Measurements from ENCODE around the gene CBY2.

- TF ChIP-seq USF1 (IDR thresholded peaks at IDR 0.05) (no peak), TCF12 (IDR thresholded peaks at IDR 0.05; ENCODE audit: low read depth) (no peak), EP300 (IDR thresholded peaks at IDR 0.05; ENCODE audit: borderline replicate concordance) (no peak), CREB1 (IDR thresholded peaks at IDR 0.05; ENCODE audit: low read depth) (no peak), MAX (IDR thresholded peaks at IDR 0.05) (no peak), REST (IDR thresholded peaks at IDR 0.05; ENCODE audit: low read depth) (no peak), YY1 (IDR thresholded peaks at IDR 0.05; ENCODE audit: low read depth) (no peak), CEBPB (IDR thresholded peaks at IDR 0.05) (no peak), TAF1 (IDR thresholded peaks at IDR 0.05; ENCODE audit: low read depth) (no peak), FOXM1 (IDR thresholded peaks at IDR 0.05; ENCODE audit: borderline replicate concordance, low read depth) (no peak)
Measured at GRCh38 chr13:45691251-45691650, 10.9 kb upstream of the CBY2 start.

Data from Ishikawa (cell line).